NB4 (cell line): ENCODE results near the gene IBA57.

Experiments
- MYC ChIP-seq: IDR thresholded peaks from 2 replicates; pipeline ENCODE4 v1.6.1; 2011; ENCODE audit warnings: low read depth, low read length
- POLR2A ChIP-seq: IDR thresholded peaks from 2 replicates; pipeline ENCODE4 v1.6.1; 2011; ENCODE audit warnings: mild to moderate bottlenecking; ENCODE audit not compliant: insufficient read length; ENCODE audit errors: extremely low read depth
- TF ChIP-seq, protein P1 (sequence below): IDR thresholded peaks from one replicate; pipeline ENCODE4 v1.5.1; 2012; ENCODE audit warnings: low read depth, low read length
- TF ChIP-seq, protein P2 (sequence below): IDR thresholded peaks from 2 replicates; pipeline ENCODE4 v1.6.1; 2011; ENCODE audit warnings: low read depth, low read length

DNA sequence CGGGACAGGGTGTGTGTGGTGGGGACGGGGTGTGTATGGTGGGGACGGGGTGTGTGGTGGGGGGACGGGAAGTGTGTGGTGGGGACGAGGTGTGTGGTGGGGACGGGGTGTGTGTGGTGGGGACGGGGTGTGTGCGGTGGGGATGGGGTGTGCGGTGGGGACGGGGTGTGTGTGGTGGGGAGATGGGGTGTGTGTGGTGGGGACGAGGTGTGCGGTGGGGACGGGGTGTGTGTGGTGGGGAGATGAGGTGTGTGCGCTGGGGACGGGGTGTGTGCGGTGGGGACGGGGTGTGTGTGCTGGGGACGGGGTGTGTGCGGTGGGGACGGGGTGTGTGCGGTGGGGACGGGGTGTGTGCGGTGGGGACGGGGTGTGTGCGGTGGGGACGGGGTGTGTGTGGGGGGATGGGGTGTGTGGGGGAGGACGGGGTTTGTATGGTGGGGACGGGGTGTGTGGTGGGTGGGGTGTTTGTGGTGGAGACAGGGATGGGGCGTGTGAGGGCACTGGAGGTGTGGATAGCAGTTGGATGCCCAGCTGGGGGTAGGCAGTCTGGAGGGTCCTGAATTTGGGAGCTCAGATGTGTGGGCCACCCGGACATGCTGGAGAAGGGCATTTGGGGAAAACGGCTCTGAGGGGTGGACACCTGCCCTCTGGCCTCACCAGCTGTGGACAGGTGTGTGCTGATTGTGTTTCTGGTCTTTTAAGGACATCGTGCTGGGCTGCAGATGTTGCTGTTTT, 16.9 kb downstream of the IBA57 start:
- TF ChIP-seq, protein P1, sequence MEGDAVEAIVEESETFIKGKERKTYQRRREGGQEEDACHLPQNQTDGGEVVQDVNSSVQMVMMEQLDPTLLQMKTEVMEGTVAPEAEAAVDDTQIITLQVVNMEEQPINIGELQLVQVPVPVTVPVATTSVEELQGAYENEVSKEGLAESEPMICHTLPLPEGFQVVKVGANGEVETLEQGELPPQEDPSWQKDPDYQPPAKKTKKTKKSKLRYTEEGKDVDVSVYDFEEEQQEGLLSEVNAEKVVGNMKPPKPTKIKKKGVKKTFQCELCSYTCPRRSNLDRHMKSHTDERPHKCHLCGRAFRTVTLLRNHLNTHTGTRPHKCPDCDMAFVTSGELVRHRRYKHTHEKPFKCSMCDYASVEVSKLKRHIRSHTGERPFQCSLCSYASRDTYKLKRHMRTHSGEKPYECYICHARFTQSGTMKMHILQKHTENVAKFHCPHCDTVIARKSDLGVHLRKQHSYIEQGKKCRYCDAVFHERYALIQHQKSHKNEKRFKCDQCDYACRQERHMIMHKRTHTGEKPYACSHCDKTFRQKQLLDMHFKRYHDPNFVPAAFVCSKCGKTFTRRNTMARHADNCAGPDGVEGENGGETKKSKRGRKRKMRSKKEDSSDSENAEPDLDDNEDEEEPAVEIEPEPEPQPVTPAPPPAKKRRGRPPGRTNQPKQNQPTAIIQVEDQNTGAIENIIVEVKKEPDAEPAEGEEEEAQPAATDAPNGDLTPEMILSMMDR: no peak
- TF ChIP-seq, protein P2, sequence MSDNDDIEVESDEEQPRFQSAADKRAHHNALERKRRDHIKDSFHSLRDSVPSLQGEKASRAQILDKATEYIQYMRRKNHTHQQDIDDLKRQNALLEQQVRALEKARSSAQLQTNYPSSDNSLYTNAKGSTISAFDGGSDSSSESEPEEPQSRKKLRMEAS: no peak
- TF ChIP-seq POLR2A (no peak), MYC (no peak)
